H9 (cell line): ENCODE data around the gene SLC10A3. TPM values are rescaled to one million over a fixed set of nuclear protein-coding genes. Genes with fewer than 3 reads are reported as not detected.

ENCODE experiments used
- DNase-seq: peaks from one replicate; pipeline ENCODE4 v3.0.0-alpha.2; 2017
- H2AFZ ChIP-seq: one replicate; pipeline ENCODE4 v1.6.1; 2013; ENCODE audit warnings: mild to moderate bottlenecking, low read length, control low read depth, moderate library complexity
- H2AK5ac ChIP-seq: 2 replicates; pipeline ENCODE4 v1.6.1; 2013; ENCODE audit warnings: low read length, control low read depth, mixed read lengths; ENCODE audit not compliant: insufficient read length
- H2BK120ac ChIP-seq: one replicate; pipeline ENCODE4 v1.6.1; 2013; ENCODE audit warnings: low read depth, mild to moderate bottlenecking, low read length, control low read depth, inconsistent platforms; ENCODE audit not compliant: poor library complexity, severe bottlenecking
- H2BK12ac ChIP-seq: 2 replicates; pipeline ENCODE4 v1.6.1; 2013; ENCODE audit warnings: low read length, control low read depth, mixed read lengths, low read depth; ENCODE audit not compliant: insufficient read length
- H2BK15ac ChIP-seq: 2 replicates; pipeline ENCODE4 v1.6.1; 2013; ENCODE audit warnings: low read depth, low read length, control low read depth
- H2BK20ac ChIP-seq: one replicate; pipeline ENCODE4 v1.6.1; 2013; ENCODE audit warnings: low read depth, mild to moderate bottlenecking, low read length, control low read depth, inconsistent platforms; ENCODE audit not compliant: poor library complexity, severe bottlenecking
- H2BK5ac ChIP-seq: 2 replicates; pipeline ENCODE4 v1.6.1; 2013; ENCODE audit warnings: low read length, control low read depth, mixed read lengths; ENCODE audit not compliant: insufficient read length
- H3K14ac ChIP-seq: 2 replicates; pipeline ENCODE4 v1.6.1; 2013; ENCODE audit warnings: low read length, control low read depth; ENCODE audit not compliant: insufficient read depth
- H3K18ac ChIP-seq: 2 replicates; pipeline ENCODE4 v1.6.1; 2013; ENCODE audit warnings: low read depth, mild to moderate bottlenecking, mixed read lengths, low read length, control low read depth; ENCODE audit not compliant: insufficient read length
- H3K23ac ChIP-seq: 2 replicates; pipeline ENCODE4 v1.6.1; 2013; ENCODE audit warnings: low read length, control low read depth, mixed read lengths, low read depth; ENCODE audit not compliant: insufficient read length
- H3K23me2 ChIP-seq: 2 replicates; pipeline ENCODE4 v1.6.1; 2013; ENCODE audit warnings: low read depth, mild to moderate bottlenecking, mixed read lengths, low read length, control low read depth; ENCODE audit not compliant: insufficient read length, poor library complexity, severe bottlenecking
- H3K27ac ChIP-seq: 2 replicates; pipeline ENCODE4 v1.5.1; 2013; ENCODE audit warnings: low read length, control low read depth, mixed read lengths, low read depth; ENCODE audit not compliant: insufficient read length
- H3K27me3 ChIP-seq: 2 replicates; pipeline ENCODE4 v1.6.1; 2013; ENCODE audit warnings: low read length, control low read depth, inconsistent platforms; ENCODE audit not compliant: insufficient read depth
- H3K4ac ChIP-seq: 2 replicates; pipeline ENCODE4 v1.6.1; 2013; ENCODE audit warnings: low read depth, mild to moderate bottlenecking, control low read depth, inconsistent platforms, low read length, moderate library complexity
- H3K4me1 ChIP-seq: 2 replicates; pipeline ENCODE4 v1.6.1; 2013; ENCODE audit warnings: low read length, control low read depth, inconsistent platforms; ENCODE audit not compliant: insufficient read depth
- H3K4me2 ChIP-seq: 2 replicates; pipeline ENCODE4 v1.6.1; 2013; ENCODE audit warnings: low read length, control low read depth, mixed read lengths; ENCODE audit not compliant: insufficient read length, insufficient read depth
- H3K56ac ChIP-seq: 2 replicates; pipeline ENCODE4 v1.6.1; 2013; ENCODE audit warnings: low read depth, mild to moderate bottlenecking, mixed read lengths, low read length, control low read depth; ENCODE audit not compliant: insufficient read length
- H3K79me1 ChIP-seq: 2 replicates; pipeline ENCODE4 v1.6.1; 2013; ENCODE audit warnings: low read depth, mild to moderate bottlenecking, moderate library complexity, low read length, control low read depth, inconsistent platforms; ENCODE audit not compliant: insufficient read depth, poor library complexity, severe bottlenecking
- H3K79me2 ChIP-seq: 2 replicates; pipeline ENCODE4 v1.6.1; 2013; ENCODE audit warnings: low read length, control low read depth, inconsistent platforms; ENCODE audit not compliant: insufficient read depth
- H3K9ac ChIP-seq: 2 replicates; pipeline ENCODE4 v1.6.1; 2013; ENCODE audit warnings: low read length, control low read depth, mixed read lengths; ENCODE audit not compliant: insufficient read length; ENCODE audit errors: extremely low read depth
- H3K9me3 ChIP-seq: one replicate; pipeline ENCODE4 v1.6.1; 2013; ENCODE audit warnings: low read depth, low read length, inconsistent platforms; ENCODE audit not compliant: control insufficient read depth
- H3T11ph ChIP-seq: one replicate; pipeline ENCODE4 v1.6.1; 2013; ENCODE audit warnings: mild to moderate bottlenecking, low read length, control low read depth, inconsistent platforms
- H4K20me1 ChIP-seq: one replicate; pipeline ENCODE4 v1.6.1; 2013; ENCODE audit not compliant: control insufficient read depth, insufficient read length, insufficient read depth
- H4K5ac ChIP-seq: 2 replicates; pipeline ENCODE4 v1.6.1; 2013; ENCODE audit warnings: low read depth, mild to moderate bottlenecking, mixed read lengths, low read length, control low read depth; ENCODE audit not compliant: insufficient read length
- H4K8ac ChIP-seq: replicated peaks from 2 replicates; pipeline ENCODE4 v1.6.1; 2013; ENCODE audit warnings: low read length, control low read depth, mixed read lengths, low read depth; ENCODE audit not compliant: insufficient read length
- H4K91ac ChIP-seq: 2 replicates; pipeline ENCODE4 v1.6.1; 2013; ENCODE audit warnings: low read depth, mild to moderate bottlenecking, moderate library complexity, mixed read lengths, low read length, control low read depth; ENCODE audit not compliant: insufficient read length
- H3K27ac Mint-ChIP-seq, 3 experiments: 2 replicates in 2 of 3; 3 replicates in 1 of 3; pipeline ENCODE4 v1.8.0; 2020 to 2021; ENCODE audit warnings: mixed read lengths in 3 of 3, mild to moderate bottlenecking in 1 of 3, moderate library complexity in 1 of 3
- H3K27me3 Mint-ChIP-seq: 2 replicates; pipeline ENCODE4 v1.8.0; 2021; ENCODE audit warnings: low read depth, mild to moderate bottlenecking, moderate library complexity, mixed read lengths
- H3K36me3 Mint-ChIP-seq, 3 experiments: 2 replicates in 2 of 3; 3 replicates in 1 of 3; pipeline ENCODE4 v1.8.0; 2020 to 2021; ENCODE audit warnings: low read depth in 3 of 3, mixed read lengths in 3 of 3; ENCODE audit not compliant: insufficient read depth in 1 of 3
- H3K4me1 Mint-ChIP-seq, 2 experiments: 2 replicates each; pipeline ENCODE4 v1.8.0; 2020; ENCODE audit warnings: mixed read lengths in 2 of 2
- H3K4me3 Mint-ChIP-seq, 2 experiments: 2 replicates in 1 of 2; 3 replicates in 1 of 2; pipeline ENCODE4 v1.8.0; 2020 to 2021; ENCODE audit warnings: mild to moderate bottlenecking in 2 of 2, mixed read lengths in 2 of 2, moderate library complexity in 1 of 2
- H3K9me3 Mint-ChIP-seq, 2 experiments: 2 replicates in 1 of 2; 3 replicates in 1 of 2; pipeline ENCODE4 v1.8.0; 2020; ENCODE audit warnings: mild to moderate bottlenecking in 2 of 2, mixed read lengths in 2 of 2, moderate library complexity in 1 of 2
- CTCF ChIP-seq: fragments of 200-600 bp; sonication (generic); conservative IDR thresholded peaks from 3 replicates; pipeline ENCODE4 v1.8.0; 2021; ENCODE audit warnings: antibody characterized with exemption, mild to moderate bottlenecking
- WGBS: extraction: QIAGEN DNeasy Blood & Tissue Kit; methylation state at CpG from one replicate; pipeline ENCODE4 v1.1.7; 2013; ENCODE audit warnings: missing lambda C conversion rate, low lambda C conversion rate, mixed read lengths; ENCODE audit not compliant: insufficient read length; ENCODE audit errors: extremely low coverage; 5-methylcytosine and 5-hydroxymethylcytosine counted together
- total RNA-seq: library from RNA; stranded (reverse); gene quantifications from 2 replicates; pipeline ENCODE4 v1.2.1, GENCODE V29; 2021

SLC10A3 gene
- total RNA-seq, 1 experiment from 2014 or later = 8.8 TPM

GRCh38 chrX:154484255-154485149, 5.9 kb downstream of the SLC10A3 start:
- no peak overlapping the region for H3K18ac ChIP-seq
- H2BK5ac ChIP-seq = no peak overlapping the region
- H3K4me2 ChIP-seq = no peak overlapping the region
- H3K9ac ChIP-seq = no peak overlapping the region
- H3K4me1 ChIP-seq = no peaks in the 10 kb centered on the region; the same call in 1 of the 2 replicates
- no peak overlapping the region for H3K4ac ChIP-seq
- no peak overlapping the region for H2BK120ac ChIP-seq
- no peak overlapping the region for H3K23ac ChIP-seq
- no peak for DNase-seq
- H3K9me3 ChIP-seq = peaks cover 49% of the 10 kb centered on the region
- no peak overlapping the region for H2BK20ac ChIP-seq
- no peak overlapping the region for H2BK12ac ChIP-seq
- no CpG with 5 or more reads among the region's 16 CpGs for WGBS
- no peak overlapping the region for H3K4me3 Mint-ChIP-seq
- no peak overlapping the region for H3T11ph ChIP-seq
- peaks cover 71 to 81% of the 10 kb centered on the region in 2 experiments for H3K9me3 Mint-ChIP-seq
- TF ChIP-seq CTCF = no peak
- no peak overlapping the region for H3K27ac Mint-ChIP-seq
- peaks cover 3 to 28% (median 22%) of the 10 kb centered on the region in 3 experiments for H3K36me3 Mint-ChIP-seq
- no peaks in the 10 kb centered on the region for H3K79me1 ChIP-seq
- no peak overlapping the region for H3K56ac ChIP-seq
- peaks cover 8% of the 10 kb centered on the region for H3K27me3 Mint-ChIP-seq
- H3K4me1 Mint-ChIP-seq = peaks cover 3 to 12% of the 10 kb centered on the region in 2 experiments; a peak in 3 of 4 replicates
- no peak overlapping the region for H4K91ac ChIP-seq
- no peak overlapping the region for H3K14ac ChIP-seq
- no peaks in the 10 kb centered on the region for H3K79me2 ChIP-seq
- no peak overlapping the region for H4K8ac ChIP-seq
- H3K27ac ChIP-seq = no peak overlapping the region
- no peak overlapping the region for H4K5ac ChIP-seq
- H3K23me2 ChIP-seq = peaks cover under 1% of the 10 kb centered on the region
- no peaks in the 10 kb centered on the region for H4K20me1 ChIP-seq
- H2BK15ac ChIP-seq = no peak overlapping the region
- no peak overlapping the region for H2AK5ac ChIP-seq
- H2AFZ ChIP-seq = no peak overlapping the region
- H3K27me3 ChIP-seq = no peaks in the 10 kb centered on the region
